Activated CD4-positive, CD25-positive, alpha-beta regulatory T cell treated with anti-CD3 and anti-CD28 coated beads, Interleukin-2, amount 50 U/mL, for 72 hours (primary cell): ENCODE measurements around the gene DDIT4L.
"Not testable (repeated sequence)": the region's sequence is repeated elsewhere in the genome, so short reads cannot be mapped to it uniquely, and the experiment has no call there.

Experiments used
- DNase-seq: peaks from one replicate; pipeline ENCODE4 v3.0.0; 2021

The DDIT4L gene

GRCh38 chr4:100189820-100190642 lies at the start of gene DDIT4L:
Gene DDIT4L (minus strand): TSS chr4:100190468. CDS start chr4:100189983, 485 bp downstream.
- no peak for DNase-seq

DNA sequence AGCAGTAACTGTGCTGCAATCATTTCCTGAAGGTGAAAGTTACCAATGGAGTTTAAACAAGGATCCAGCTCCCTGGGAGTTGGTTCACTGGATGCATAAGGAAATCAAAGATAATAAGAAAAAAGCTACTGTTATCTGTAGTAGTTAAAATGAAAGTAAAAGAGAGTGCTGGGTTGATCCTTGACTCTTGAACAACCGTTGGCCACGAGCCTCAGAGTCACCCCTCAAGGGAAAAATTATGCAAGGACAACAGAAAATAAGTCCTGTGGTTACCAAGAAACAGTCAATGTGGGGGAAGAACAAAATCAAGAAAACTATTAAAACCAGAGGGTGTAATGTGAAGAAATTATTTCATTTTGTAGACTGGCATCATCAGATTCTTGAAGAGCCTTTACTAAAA lies 49.7 kb upstream of the DDIT4L start:
- no peak for DNase-seq

- no peak for DNase-seq
Observed at GRCh38 chr4:100224721-100225120, 34.5 kb upstream of the DDIT4L start.

DNA sequence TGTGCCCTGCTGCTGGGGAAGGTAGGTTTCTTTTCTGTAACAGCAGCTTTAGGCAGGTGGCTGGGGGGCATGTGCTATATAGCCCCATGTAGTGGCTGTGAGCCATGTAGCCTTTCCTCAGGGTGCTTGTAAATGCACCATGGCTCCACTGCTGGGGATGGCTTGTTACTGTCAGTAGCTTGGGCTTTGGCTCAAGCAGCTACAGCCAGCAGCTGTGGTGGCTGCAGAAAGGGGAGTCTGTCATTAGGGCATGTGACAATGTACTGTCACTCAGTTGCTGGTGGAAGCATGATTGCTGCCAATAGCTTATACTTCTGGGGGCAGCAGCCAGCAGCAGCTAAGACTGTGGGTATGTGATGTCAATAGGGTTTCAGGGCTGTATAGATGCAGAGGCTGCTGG lies 33.9 kb upstream of the DDIT4L start:
- no peak for DNase-seq

DNA sequence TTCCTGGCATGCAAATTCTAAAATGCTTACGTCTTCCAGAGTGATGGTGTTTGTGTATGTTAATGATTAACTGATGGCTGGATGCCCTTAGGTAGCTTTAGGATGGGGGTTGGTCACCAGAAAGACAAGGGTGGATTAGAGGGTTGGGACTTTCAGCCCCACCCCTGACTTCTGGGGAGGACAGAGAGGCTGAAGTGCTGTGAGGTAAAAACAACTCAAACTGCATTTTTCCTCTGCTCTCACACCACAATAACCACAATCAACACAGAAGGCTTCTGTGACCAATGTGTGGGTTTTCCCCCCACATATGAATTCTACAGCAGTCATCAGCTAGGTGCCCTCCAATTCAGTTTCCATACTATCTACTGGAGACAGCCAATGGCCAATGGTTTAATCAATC lies 18.7 kb upstream of the DDIT4L start:
- no peak for DNase-seq

DNA sequence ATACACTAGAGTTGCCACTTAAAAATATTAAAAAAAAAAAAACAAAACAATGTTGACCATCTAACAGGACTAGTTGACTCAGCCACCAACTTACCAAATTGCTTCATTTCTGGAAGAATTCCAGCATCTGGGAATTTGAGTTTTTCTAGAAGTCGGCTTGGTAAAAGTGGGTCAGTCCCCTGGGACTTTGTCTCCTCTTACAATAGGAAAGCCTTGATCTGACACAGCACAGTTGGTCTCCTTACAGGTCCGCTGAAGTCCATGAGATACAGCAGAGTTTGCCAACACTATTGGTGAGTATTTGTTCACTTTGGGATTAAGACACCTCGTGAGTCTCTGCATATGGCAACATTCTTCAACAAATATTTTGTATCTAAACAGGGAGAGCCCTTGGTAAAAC lies 18.2 kb upstream of the DDIT4L start:
- DNase-seq, result no peak

GRCh38 chr4:100206850-100207249 lies 16.6 kb upstream of the DDIT4L start:
- no peak for DNase-seq

DNA sequence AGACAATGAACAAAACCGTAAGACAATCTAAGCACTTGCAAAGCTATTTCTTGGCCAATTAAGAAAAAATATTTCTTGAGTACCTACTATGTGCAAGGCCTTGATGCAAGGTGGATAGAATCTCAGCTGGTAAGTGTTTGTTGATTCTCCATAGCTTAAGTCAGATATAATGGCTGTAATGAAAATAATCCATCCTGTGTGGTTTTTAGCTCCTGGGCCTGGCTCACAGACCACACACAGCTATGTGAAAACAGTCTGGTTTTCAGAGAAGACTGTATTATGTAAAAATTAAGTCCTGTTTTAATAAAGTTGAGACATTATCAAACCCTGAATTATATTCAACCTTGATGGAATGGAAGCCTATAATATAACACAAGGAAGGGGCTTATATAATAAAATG lies 7.8 kb upstream of the DDIT4L start:
- DNase-seq, result no peak

DNA sequence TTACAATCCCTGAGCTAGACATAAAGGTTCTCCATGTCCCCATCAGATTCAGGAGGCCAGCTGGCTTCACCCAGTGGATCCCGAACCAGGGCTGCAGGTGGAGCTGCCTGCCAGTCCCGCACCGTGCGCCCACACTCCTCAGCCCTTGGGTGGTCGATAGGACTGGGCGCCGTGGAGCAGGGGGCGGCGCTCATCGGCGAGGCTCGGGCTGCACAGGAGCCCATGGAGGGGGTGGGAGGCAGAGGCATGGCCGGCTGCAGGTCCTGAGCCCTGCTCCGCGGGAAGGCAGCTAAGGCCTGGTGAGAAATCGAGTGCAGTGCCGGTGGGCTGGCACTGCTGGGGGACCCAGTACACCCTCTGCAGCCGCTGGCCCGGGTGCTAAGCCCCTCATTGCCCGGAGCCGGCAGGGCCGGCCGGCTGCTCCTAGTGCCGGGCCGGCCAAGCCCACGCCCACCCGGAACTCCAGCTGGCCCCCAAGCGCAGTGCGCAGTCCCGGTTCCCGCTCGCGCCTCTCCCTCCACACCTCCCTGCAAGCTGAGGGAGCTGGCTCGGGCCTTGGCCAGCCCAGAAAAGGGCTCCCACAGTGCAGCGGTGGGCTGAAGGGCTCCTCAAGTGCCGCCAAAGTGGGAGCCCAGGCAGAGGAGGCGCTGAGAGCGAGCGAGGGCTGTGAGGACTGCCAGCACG lies 6.3 kb upstream of the DDIT4L start:
- not testable (repeated sequence) for DNase-seq

DNA sequence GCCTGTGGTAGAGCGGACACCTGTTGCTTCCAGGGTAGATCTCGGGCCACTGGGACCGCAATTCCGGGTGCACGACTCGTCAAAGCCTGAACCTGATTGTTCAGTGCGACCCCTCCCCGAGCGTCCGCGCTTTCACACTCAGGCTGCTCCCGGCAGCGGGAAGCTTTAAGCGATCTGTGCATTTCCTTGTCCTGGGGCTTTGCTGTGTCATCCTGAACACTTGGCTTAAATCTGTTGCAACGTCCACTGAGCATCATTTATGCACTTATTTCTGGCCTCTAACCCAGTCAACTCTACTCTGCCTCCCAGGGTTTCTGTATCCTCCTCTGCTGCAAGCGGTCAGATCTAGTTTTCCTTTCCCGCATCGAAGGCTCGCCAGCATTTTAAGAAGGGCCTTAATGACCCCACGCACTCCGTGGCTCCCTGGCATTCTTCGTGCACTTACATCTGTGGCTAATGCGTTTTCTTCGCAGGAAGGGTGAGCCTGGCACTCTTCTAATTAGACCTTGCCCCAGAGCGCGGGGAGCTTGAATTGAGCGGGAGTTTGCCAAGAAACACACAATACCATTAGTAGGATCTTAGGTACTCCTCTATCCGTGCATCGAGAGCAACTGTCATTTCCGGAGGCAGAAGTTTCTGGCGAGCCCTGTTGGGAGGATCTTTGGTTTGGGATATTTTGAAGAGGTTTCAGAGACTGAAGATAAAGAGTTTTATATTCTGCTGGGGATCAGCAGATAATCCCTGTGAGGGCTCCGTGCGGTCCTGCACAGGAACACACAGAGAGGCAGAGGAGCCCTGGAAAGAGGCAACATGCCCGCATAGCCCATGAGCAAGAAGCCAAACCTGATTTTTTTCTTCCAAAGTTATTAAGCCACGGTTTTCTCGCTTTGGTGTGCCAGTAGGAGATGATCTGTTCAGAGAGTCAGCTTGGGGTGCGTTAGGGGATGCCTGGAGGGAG lies 654 bp upstream of the DDIT4L start:
- DNase-seq, result no peak

GRCh38 chr4:100188829-100189228 lies 1.4 kb downstream of the DDIT4L start:
- DNase-seq, result no peak

- no peak for DNase-seq
Observed at GRCh38 chr4:100187781-100188180, 2.5 kb downstream of the DDIT4L start.

DNA sequence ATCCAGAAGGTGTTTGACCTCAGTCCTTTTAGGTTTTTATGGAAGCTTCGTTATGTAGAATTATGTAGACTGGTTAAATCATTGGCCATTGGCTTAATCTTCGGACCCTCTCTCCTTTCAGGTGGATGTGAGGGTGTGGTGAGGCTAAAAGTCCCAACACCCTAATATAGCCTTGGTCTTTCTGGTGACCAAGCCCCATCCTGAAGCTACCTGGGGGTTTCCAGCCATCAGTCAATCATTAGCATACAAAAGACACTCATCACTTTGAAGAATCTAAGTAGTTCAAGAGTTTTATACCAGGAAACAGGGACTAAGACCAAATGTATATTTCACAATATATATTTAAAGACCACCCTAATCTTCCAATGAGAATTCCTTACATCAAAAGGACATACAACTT lies 5.5 kb downstream of the DDIT4L start:
- no peak for DNase-seq

DNA sequence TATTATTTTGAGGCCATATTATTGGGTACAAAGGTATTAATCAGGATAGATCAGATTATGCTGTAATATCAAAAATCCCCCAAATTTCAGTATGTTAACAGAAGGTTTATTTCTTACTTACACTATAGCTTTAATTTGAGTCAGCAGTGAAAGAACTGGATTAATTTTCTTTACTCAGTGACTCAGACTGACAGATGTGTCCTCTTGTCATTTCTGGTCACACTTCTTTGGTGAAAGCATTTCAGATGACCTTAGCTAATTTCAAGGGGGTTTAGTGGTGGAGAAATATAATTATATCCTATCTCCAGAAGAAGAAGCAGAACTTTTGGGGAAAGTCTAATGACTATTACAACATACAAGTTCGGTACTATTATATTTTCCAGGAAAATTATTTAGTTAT lies 12.4 kb downstream of the DDIT4L start:
- no peak for DNase-seq

- no peak for DNase-seq
Observed at GRCh38 chr4:100177126-100177525, 13.1 kb downstream of the DDIT4L start.

DNA sequence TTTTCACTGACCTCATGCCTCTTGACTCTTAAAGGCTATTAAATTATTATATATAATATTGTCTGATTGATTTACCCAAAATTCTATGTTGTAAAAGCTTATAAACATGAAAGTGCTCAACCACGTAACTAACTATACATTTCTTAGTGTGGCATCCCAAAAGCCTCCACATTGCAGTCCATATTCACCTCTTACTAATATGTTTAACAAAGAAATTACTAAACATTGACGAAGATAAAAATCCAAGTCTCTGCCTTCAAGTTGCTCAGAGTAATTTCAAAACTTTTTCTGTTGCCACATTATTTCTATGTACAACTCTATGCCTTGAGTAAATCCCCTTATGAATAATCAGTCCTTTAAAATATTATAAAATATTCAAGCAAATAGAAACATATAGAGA lies 14.4 kb downstream of the DDIT4L start:
- DNase-seq, result no peak

DNA sequence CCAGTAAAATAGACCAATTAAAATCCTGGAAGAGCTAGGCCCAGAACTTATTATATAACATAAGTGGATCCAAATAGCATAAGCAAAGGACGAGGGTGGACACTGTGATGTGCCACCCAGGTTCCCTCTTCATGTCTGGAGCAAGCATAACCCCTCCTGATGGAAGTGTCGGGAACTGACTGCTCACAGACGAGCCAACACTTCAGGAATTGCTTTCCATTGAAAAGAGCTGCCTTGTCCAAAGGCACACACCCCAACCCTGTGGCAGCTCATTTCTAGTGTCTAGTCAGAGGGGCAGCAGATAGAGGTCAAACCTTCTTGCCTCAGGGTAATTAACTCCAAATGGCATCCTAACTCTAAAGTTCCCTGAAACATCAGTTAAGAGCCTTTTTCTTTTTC lies 15.3 kb downstream of the DDIT4L start:
- no peak for DNase-seq

DNA sequence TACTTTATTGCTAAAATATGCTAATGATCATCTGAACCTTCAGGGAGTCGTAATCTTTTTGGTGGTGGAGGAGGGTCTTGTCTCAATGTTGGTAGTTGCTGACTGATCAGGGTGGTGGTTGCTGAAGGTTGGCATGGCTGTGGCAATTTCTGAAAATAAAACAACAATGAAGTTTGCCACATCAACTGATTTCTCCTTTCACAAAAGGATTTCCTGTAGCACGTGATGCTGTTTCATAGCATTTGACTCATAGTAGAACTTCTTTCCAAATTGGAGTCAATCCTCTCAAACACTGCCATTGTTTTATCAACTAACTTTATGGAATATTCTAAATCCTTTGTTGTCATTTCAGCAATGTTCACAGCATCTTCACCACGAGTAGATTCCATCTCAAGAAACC lies 19.3 kb downstream of the DDIT4L start:
- DNase-seq, result no peak

- DNase-seq, result no peak
Observed at GRCh38 chr4:100169491-100170485, 20.5 kb downstream of the DDIT4L start.

DNA sequence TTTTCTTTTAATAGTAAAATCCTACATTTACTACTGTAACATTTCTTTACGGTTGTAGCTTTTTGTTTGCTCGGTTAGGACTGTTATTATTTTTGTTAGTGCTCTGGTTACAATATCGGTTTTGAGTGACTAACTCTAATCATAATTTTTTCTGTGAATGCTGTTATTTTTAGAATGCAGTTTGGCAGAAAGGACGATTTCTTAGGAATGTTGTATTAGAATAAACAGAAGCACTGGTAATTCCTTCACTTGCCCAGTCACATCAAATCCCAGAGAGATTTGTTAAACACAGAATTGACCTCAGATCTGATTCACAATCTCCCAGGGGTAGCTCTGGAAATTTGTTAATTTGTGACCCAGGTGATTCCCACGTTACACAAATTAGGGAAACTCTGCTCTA lies 21.7 kb downstream of the DDIT4L start:
- DNase-seq, result no peak

DNA sequence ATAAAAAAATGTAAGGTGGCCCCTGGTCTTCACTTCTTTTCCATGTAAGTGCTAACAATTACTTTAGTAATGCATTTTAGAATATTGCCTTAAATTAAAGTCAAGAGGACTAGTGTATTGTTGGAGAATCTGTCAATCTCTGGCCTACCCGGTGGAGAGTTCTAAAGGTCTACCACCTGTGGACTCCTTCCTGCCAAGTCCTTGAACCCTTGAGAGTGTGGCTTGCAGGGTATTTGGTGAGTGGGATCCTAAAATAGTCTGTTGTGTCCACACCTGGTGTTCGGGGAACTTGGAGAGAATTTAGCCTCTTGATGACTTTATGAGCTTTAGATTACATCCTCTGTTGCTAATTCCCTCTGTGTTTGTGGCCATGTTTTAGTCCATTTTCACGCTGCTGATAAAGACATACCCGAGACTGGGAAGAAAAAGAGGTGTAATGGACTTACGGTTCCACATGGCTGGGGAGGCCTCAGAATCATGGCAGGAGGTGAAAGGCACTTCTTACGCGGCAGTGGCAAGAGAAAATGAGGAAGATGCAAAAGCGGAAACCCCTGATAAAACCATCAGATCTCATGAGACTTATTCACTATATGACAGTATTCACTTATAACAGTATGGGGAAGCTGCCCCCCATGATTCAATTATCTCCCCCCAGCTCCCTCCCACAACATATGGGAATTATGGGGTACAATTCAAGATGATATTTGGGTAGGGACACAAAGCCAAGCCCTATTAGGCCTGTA lies 23.8 kb downstream of the DDIT4L start:
- no peak for DNase-seq
